Panc1 (cell line): ENCODE data around the gene CDK11B. TPM values are rescaled to one million over a fixed set of nuclear protein-coding genes. Genes with fewer than 3 reads are reported as not detected.

Experiments
- ATAC-seq: fragments of 200-7000 bp; cut with Tn5 transposase; 2 replicates; pipeline ENCODE4 v1.9.1; 2020; ENCODE audit warnings: mild to moderate bottlenecking, moderate library complexity
- BruUV-seq: library from RNA; stranded (reverse); fragments of 400-500 nt; replicated peaks from 2 replicates; lab custom pipeline; 2021; lab: Mats Ljungman, UMichigan
- CTCF ChIA-PET: fragments of 300-600 bp; sonication (Branson Sonifier 250); formaldehyde crosslinking; loops from one replicate; lab custom pipeline; 2022; ENCODE audit warnings: antibody characterized with exemption; lab: Charles Lee
- POLR2A ChIA-PET: fragments of 300-600 bp; sonication (Branson Sonifier 250); formaldehyde crosslinking; loops from one replicate; lab custom pipeline; 2022; ENCODE audit warnings: antibody characterized with exemption; lab: Charles Lee
- DNase-seq: peaks from one replicate; pipeline ENCODE4 v3.0.0-alpha.2; 2010; ENCODE audit warnings: low read depth, low spot score
- H3K27ac ChIP-seq: 2 replicates; pipeline ENCODE4 v1.5.1; 2011; ENCODE audit warnings: mild to moderate bottlenecking, low read length, inconsistent platforms
- H3K27me3 ChIP-seq: fragments of 200-500 bp; sonication (Bioruptor generic); 2 replicates; pipeline ENCODE4 v1.6.0; 2014; ENCODE audit warnings: low read length, inconsistent platforms; ENCODE audit not compliant: control insufficient read depth, insufficient read depth
- H3K36me3 ChIP-seq: fragments of 200-500 bp; sonication (Bioruptor generic); 2 replicates; pipeline ENCODE4 v1.5.1; 2014; ENCODE audit warnings: inconsistent platforms, mild to moderate bottlenecking, low read length, moderate library complexity; ENCODE audit not compliant: control insufficient read depth, insufficient read depth
- H3K4me1 ChIP-seq: 2 replicates; pipeline ENCODE4 v1.5.1; 2011; ENCODE audit warnings: inconsistent platforms, mild to moderate bottlenecking, low read length, moderate library complexity; ENCODE audit not compliant: control insufficient read depth, insufficient read depth
- H3K4me3 ChIP-seq, 2 experiments: 2 replicates each; pipeline ENCODE4 v1.5.1; 2011 to 2012; ENCODE audit warnings: low read depth in 2 of 2, low read length in 2 of 2, mild to moderate bottlenecking in 2 of 2, inconsistent platforms in 1 of 2, moderate library complexity in 1 of 2
- H3K9me3 ChIP-seq: fragments of 200-500 bp; sonication (Bioruptor generic); 2 replicates; pipeline ENCODE4 v1.5.1; 2014; ENCODE audit warnings: low read depth, mild to moderate bottlenecking, inconsistent platforms, low read length, moderate library complexity; ENCODE audit not compliant: control insufficient read depth, insufficient read depth
- CTCF ChIP-seq: fragments of 450-650 bp; IDR thresholded peaks from 2 replicates; pipeline ENCODE4 v1.5.1; 2017; ENCODE audit warnings: mild to moderate bottlenecking
- POLR2AphosphoS5 ChIP-seq: IDR thresholded peaks from 2 replicates; pipeline ENCODE4 v1.6.1; 2012; ENCODE audit warnings: mild to moderate bottlenecking, low read depth, low read length, moderate library complexity
- SIN3A ChIP-seq: IDR thresholded peaks from 2 replicates; pipeline ENCODE4 v1.6.1; 2012; ENCODE audit warnings: low read depth, mild to moderate bottlenecking, low read length, moderate library complexity, borderline replicate concordance; ENCODE audit not compliant: insufficient read depth
- TCF7L2 ChIP-seq: IDR thresholded peaks from 2 replicates; pipeline ENCODE4 v1.6.1; 2011; ENCODE audit warnings: mild to moderate bottlenecking, low read depth, low read length, inconsistent platforms
- in situ Hi-C: cut with HindIII; loops from 2 replicates; pipeline ENCODE4 v1.10.0; 2016; ENCODE audit warnings: low sequenced_read_pairs, low pct_unique_long_range_greater_than_20kb
- intact Hi-C: fragments of 100-400 bp; cut with micrococcal nuclease; formaldehyde crosslinking; loops from one replicate; pipeline ENCODE4 v1.10.0; 2022; ENCODE audit not compliant: unreplicated experiment
- total RNA-seq: library from RNA; stranded (reverse); gene quantifications from one replicate; pipeline ENCODE4 v1.2.1, GENCODE V29; 2021; ENCODE audit not compliant: unreplicated experiment
- TF ChIP-seq, protein P1 (sequence below), 2 experiments: IDR thresholded peaks; 2 replicates each; pipeline ENCODE4 v1.6.1; 2011 to 2012; ENCODE audit warnings: low read depth in 2 of 2, control low read depth in 1 of 2, low read length in 1 of 2, mild to moderate bottlenecking in 1 of 2, moderate library complexity in 1 of 2; ENCODE audit not compliant: insufficient read depth in 1 of 2

CDK11B gene
- total RNA-seq, 1 experiment from 2014 or later: 36.5 TPM

- ChIA-PET CTCF (no interaction called here), POLR2A (interaction anchor here (0.6 kb wide), 1 partner anchor 63 kb away, joined by 13 read pairs; no protein-coding TSS in a partner anchor)
- Histone ChIP-seq H3K4me3 (no peak overlapping the region), H3K27ac (no peak overlapping the region), H3K36me3 (no peaks in the 10 kb centered on the region), H3K9me3 (no peaks in the 10 kb centered on the region), H3K4me1 (peaks cover 20% of the 10 kb centered on the region), H3K27me3 (no peaks in the 10 kb centered on the region)
- TF ChIP-seq CTCF (no peak), TCF7L2 (no peak), POLR2AphosphoS5 (no peak), SIN3A (no peak)
- TF ChIP-seq, protein P1, sequence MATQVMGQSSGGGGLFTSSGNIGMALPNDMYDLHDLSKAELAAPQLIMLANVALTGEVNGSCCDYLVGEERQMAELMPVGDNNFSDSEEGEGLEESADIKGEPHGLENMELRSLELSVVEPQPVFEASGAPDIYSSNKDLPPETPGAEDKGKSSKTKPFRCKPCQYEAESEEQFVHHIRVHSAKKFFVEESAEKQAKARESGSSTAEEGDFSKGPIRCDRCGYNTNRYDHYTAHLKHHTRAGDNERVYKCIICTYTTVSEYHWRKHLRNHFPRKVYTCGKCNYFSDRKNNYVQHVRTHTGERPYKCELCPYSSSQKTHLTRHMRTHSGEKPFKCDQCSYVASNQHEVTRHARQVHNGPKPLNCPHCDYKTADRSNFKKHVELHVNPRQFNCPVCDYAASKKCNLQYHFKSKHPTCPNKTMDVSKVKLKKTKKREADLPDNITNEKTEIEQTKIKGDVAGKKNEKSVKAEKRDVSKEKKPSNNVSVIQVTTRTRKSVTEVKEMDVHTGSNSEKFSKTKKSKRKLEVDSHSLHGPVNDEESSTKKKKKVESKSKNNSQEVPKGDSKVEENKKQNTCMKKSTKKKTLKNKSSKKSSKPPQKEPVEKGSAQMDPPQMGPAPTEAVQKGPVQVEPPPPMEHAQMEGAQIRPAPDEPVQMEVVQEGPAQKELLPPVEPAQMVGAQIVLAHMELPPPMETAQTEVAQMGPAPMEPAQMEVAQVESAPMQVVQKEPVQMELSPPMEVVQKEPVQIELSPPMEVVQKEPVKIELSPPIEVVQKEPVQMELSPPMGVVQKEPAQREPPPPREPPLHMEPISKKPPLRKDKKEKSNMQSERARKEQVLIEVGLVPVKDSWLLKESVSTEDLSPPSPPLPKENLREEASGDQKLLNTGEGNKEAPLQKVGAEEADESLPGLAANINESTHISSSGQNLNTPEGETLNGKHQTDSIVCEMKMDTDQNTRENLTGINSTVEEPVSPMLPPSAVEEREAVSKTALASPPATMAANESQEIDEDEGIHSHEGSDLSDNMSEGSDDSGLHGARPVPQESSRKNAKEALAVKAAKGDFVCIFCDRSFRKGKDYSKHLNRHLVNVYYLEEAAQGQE (IDR thresholded peaks at IDR 0.05; ENCODE audit: insufficient read depth in 1 of 2, low read depth in 2 of 2, low read length in 1 of 2): no peak
- ATAC-seq: no peak
- in situ Hi-C loops: no loop called here
- no TSS peak for BruUV-seq
- intact Hi-C loops: no loop called here
- no peak for DNase-seq
Observed at GRCh38 chr1:1617925-1618324, 40.9 kb downstream of the CDK11B start.

- ATAC-seq (no peak), DNase-seq (no peak)
- H3K27me3 ChIP-seq: no peaks in the 10 kb centered on the region
- intact Hi-C loops (no loop called here), in situ Hi-C loops (no loop called here)
- peaks cover 20% of the 10 kb centered on the region for H3K4me1 ChIP-seq
- no peak for TF ChIP-seq TCF7L2
- no peak for TF ChIP-seq POLR2AphosphoS5
- TF ChIP-seq SIN3A: no peak
- TF ChIP-seq, protein P1 (IDR thresholded peaks at IDR 0.05; ENCODE audit: insufficient read depth in 1 of 2, low read depth in 2 of 2, low read length in 1 of 2): no peak
- TF ChIP-seq CTCF: no peak
- ChIA-PET CTCF (no interaction called here), POLR2A (interaction anchor here (0.6 kb wide), 1 partner anchor 63 kb away, joined by 13 read pairs; no protein-coding TSS in a partner anchor)
- no peak overlapping the region; a peak in 1 of 4 replicates for H3K4me3 ChIP-seq
- H3K27ac ChIP-seq: no peak overlapping the region
- TSS peak; percentile 80 for BruUV-seq
- no peaks in the 10 kb centered on the region for H3K9me3 ChIP-seq
- no peaks in the 10 kb centered on the region for H3K36me3 ChIP-seq
Observed at GRCh38 chr1:1617516-1617915, 41.3 kb downstream of the CDK11B start.
